Lower leg skin (tissue), 3 donors: Measurements from ENCODE around the gene SDCCAG8.

Source experiments
- CTCF ChIP-seq, 3 donors: fragments of 450-650 bp; IDR thresholded peaks; one replicate each; pipeline ENCODE4 v1.5.1; 2016; ENCODE audit warnings: antibody characterized with exemption in 3 of 3, mild to moderate bottlenecking in 3 of 3, moderate library complexity in 2 of 3
- POLR2A ChIP-seq, 2 donors: fragments of 450-650 bp; IDR thresholded peaks; one replicate each; pipeline ENCODE4 v1.6.1; 2016 to 2017; ENCODE audit warnings: antibody characterized with exemption in 2 of 2, mild to moderate bottlenecking in 1 of 2, moderate library complexity in 1 of 2

GRCh38 chr1:243258731-243259130 lies 2.9 kb downstream of the SDCCAG8 start:
- TF ChIP-seq POLR2A (IDR thresholded peaks at IDR 0.05) (no peak), CTCF (IDR thresholded peaks at IDR 0.05) (no peak)
